SH-SY5Y (cell line): ENCODE measurements around the gene REC114.

ENCODE experiments used
- GATA2 ChIP-seq: IDR thresholded peaks from 2 replicates; pipeline ENCODE4 v1.6.1; 2011; ENCODE audit warnings: mild to moderate bottlenecking, low read depth, low read length
- GATA3 ChIP-seq: IDR thresholded peaks from 2 replicates; pipeline ENCODE4 v1.6.1; 2011; ENCODE audit warnings: low read depth, mild to moderate bottlenecking, low read length, moderate library complexity

DNA sequence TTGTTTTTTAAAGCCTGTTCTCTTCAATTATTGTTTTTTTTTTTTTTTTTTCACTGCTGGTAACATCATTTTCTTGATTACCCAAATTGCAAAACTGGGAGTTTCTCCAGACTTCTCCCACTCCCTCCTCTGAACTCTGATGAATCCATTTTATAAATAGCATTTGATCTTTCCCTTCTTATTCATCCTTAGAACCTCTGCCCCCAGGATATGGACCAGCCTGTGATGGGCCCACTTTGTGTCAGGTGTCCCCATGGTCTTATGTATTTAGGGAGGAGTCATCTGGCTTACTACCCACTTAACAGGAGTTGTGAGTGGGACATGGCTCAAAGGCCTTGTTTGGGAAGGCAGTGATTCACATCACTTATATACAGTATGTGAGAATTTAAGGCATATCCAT lies 57.7 kb downstream of the REC114 start:
- no peak for TF ChIP-seq GATA2
- no peak for TF ChIP-seq GATA3
